GM23338 (cell line): ENCODE data around the gene CPNE8.

Source experiments
- CREB1 ChIP-seq: fragments of 250-450 bp; sonication (Bioruptor Pico); IDR thresholded peaks from 2 replicates; pipeline ENCODE4 v1.5.0; 2020; ENCODE audit warnings: low read depth, mild to moderate bottlenecking, moderate library complexity
- CTCF ChIP-seq, 2 experiments: fragments of 200-600 bp in 1 of 2; sonication (generic) in 1 of 2; conservative IDR thresholded peaks; 2 replicates each; pipeline versions ENCODE4 v1.5.1 to v1.6.1; 2016 to 2017; ENCODE audit warnings: antibody characterized with exemption in 2 of 2, low read depth in 2 of 2, mild to moderate bottlenecking in 2 of 2, moderate library complexity in 1 of 2
- EZH2 ChIP-seq: fragments of 200-600 bp; sonication (generic); IDR thresholded peaks from one replicate; pipeline ENCODE4 v1.8.0; 2017; ENCODE audit warnings: antibody characterized with exemption, mild to moderate bottlenecking, low read depth; ENCODE audit not compliant: unreplicated experiment
- JUNB ChIP-seq: IDR thresholded peaks from one replicate; pipeline ENCODE4 v1.6.1; 2016; ENCODE audit warnings: antibody characterized with exemption; ENCODE audit not compliant: unreplicated experiment
- NANOG ChIP-seq: IDR thresholded peaks from 2 replicates; pipeline ENCODE4 v1.6.1; 2016; ENCODE audit warnings: antibody characterized with exemption, borderline replicate concordance
- POLR2AphosphoS5 ChIP-seq: IDR thresholded peaks from 2 replicates; pipeline ENCODE4 v1.6.1; 2016; ENCODE audit warnings: antibody characterized with exemption, low read depth
- ZNF331 ChIP-seq: fragments of 250-450 bp; sonication (Bioruptor Pico); IDR thresholded peaks from 2 replicates; pipeline ENCODE4 v1.5.0; 2020; ENCODE audit warnings: low read depth, mild to moderate bottlenecking, moderate library complexity

GRCh38 chr12:38850461-38850860 lies 54.9 kb downstream of the CPNE8 start:
- TF ChIP-seq CTCF (conservative IDR thresholded peaks at IDR 0.05; ENCODE audit: low read depth in 2 of 2) (no peak), CREB1 (CRISPR knock-in tag) (no peak), EZH2 (no peak), NANOG (no peak), POLR2AphosphoS5 (no peak), JUNB (no peak), ZNF331 (no peak)
